HepG2 (cell line): ENCODE results near the gene XRN1. TPM values are rescaled to one million over a fixed set of nuclear protein-coding genes. Genes with fewer than 3 reads are reported as not detected.

Experiments used
- DR1 ChIP-seq: sonication (generic); formaldehyde crosslinking; IDR thresholded peaks from 2 replicates; pipeline ENCODE4 v1.8.0; 2021; ENCODE audit warnings: mild to moderate bottlenecking, missing genetic modification reagents, inconsistent platforms
- GMEB1 ChIP-seq: sonication (generic); formaldehyde crosslinking; IDR thresholded peaks from 2 replicates; pipeline ENCODE4 v1.5.1; 2020; ENCODE audit warnings: missing genetic modification reagents, mild to moderate bottlenecking, borderline replicate concordance
- KDM5B ChIP-seq: sonication (generic); formaldehyde crosslinking; IDR thresholded peaks from 2 replicates; pipeline ENCODE4 v1.4.0; 2020; ENCODE audit warnings: missing genetic modification reagents, mild to moderate bottlenecking, borderline replicate concordance
- KLF9 ChIP-seq: IDR thresholded peaks from 2 replicates; pipeline ENCODE4 v1.6.1; 2016; ENCODE audit warnings: low read depth
- MXI1 ChIP-seq: IDR thresholded peaks from 3 replicates; pipeline ENCODE4 v1.6.1; 2012; ENCODE audit warnings: low read depth, low read length, inconsistent platforms, borderline replicate concordance
- NFIB ChIP-seq: sonication (generic); formaldehyde crosslinking; IDR thresholded peaks from 2 replicates; pipeline ENCODE4 v1.9.0; 2021; ENCODE audit warnings: missing genetic modification reagents, mild to moderate bottlenecking, borderline replicate concordance
- NFRKB ChIP-seq: fragments of 450-650 bp; IDR thresholded peaks from 2 replicates; pipeline ENCODE4 v1.6.1; 2017
- PITX1 ChIP-seq: sonication (generic); formaldehyde crosslinking; IDR thresholded peaks from 2 replicates; pipeline ENCODE4 v1.5.1; 2020; ENCODE audit warnings: mild to moderate bottlenecking, missing genetic modification reagents
- POLR2AphosphoS5 ChIP-seq: IDR thresholded peaks from 2 replicates; pipeline ENCODE4 v1.6.1; 2012; ENCODE audit warnings: low read depth, low read length
- RXRA ChIP-seq: sonication (generic); formaldehyde crosslinking; IDR thresholded peaks from 2 replicates; pipeline ENCODE4 v1.5.1; 2020; ENCODE audit warnings: missing genetic modification reagents
- ZBTB20 ChIP-seq: sonication (generic); formaldehyde crosslinking; IDR thresholded peaks from 2 replicates; pipeline ENCODE4 v1.8.1; 2023; ENCODE audit warnings: missing genetic modification reagents, low read depth, mild to moderate bottlenecking, borderline replicate concordance
- ZMYM4 ChIP-seq: sonication (generic); formaldehyde crosslinking; IDR thresholded peaks from 2 replicates; pipeline ENCODE4 v1.8.1; 2023; ENCODE audit warnings: mild to moderate bottlenecking, missing genetic modification reagents
- ZNF225 ChIP-seq: sonication (generic); formaldehyde crosslinking; IDR thresholded peaks from 2 replicates; pipeline ENCODE4 v1.4.0; 2020; ENCODE audit warnings: mild to moderate bottlenecking, missing genetic modification reagents
- ZNF235 ChIP-seq: sonication (generic); formaldehyde crosslinking; IDR thresholded peaks from 2 replicates; pipeline ENCODE4 v1.8.1; 2023; ENCODE audit warnings: mild to moderate bottlenecking, missing genetic modification reagents, borderline replicate concordance
- ZNF253 ChIP-seq: sonication (generic); formaldehyde crosslinking; IDR thresholded peaks from 2 replicates; pipeline ENCODE4 v1.8.0; 2022; ENCODE audit warnings: mild to moderate bottlenecking, missing genetic modification reagents, borderline replicate concordance
- ZNF501 ChIP-seq: sonication (generic); formaldehyde crosslinking; IDR thresholded peaks from 2 replicates; pipeline ENCODE4 v1.5.1; 2020; ENCODE audit warnings: mild to moderate bottlenecking, moderate library complexity, missing genetic modification reagents
- ZNF546 ChIP-seq: sonication (generic); formaldehyde crosslinking; conservative IDR thresholded peaks from 2 replicates; pipeline ENCODE4 v1.8.1; 2023; ENCODE audit warnings: mild to moderate bottlenecking, missing genetic modification reagents
- ZNF550 ChIP-seq: sonication (generic); formaldehyde crosslinking; IDR thresholded peaks from 2 replicates; pipeline ENCODE4 v1.4.0; 2020; ENCODE audit warnings: mild to moderate bottlenecking, missing genetic modification reagents, borderline replicate concordance
- ZNF572 ChIP-seq: sonication (generic); formaldehyde crosslinking; IDR thresholded peaks from 2 replicates; pipeline ENCODE4 v1.5.1; 2020; ENCODE audit warnings: mild to moderate bottlenecking, missing genetic modification reagents
- ZNF766 ChIP-seq: sonication (generic); formaldehyde crosslinking; IDR thresholded peaks from 2 replicates; pipeline ENCODE4 v1.5.0; 2020; ENCODE audit warnings: missing genetic modification reagents, borderline replicate concordance
- ZNF83 ChIP-seq: sonication (generic); formaldehyde crosslinking; IDR thresholded peaks from 2 replicates; pipeline ENCODE4 v1.4.0; 2020; ENCODE audit warnings: missing genetic modification reagents, mild to moderate bottlenecking, borderline replicate concordance
- polyA plus RNA-seq, 8 experiments: library from polyadenylated mRNA; depleted of rRNA in 3 of 8; stranded (reverse) in 7 of 8; unstranded in 1 of 8; fragments of >200 nt; fragmentation: Illumina TruSeq in 4 of 8; extraction: Trizol in 4 of 8; gene quantifications; 2 replicates each; pipeline versions ENCODE4 v1.2.1 to v1.2.3, GENCODE V29; 2011 to 2016; ENCODE audit warnings: low read depth in 4 of 8, missing spikeins in 1 of 8, mixed read lengths in 1 of 8; ENCODE audit not compliant: insufficient read depth in 1 of 8
- total RNA-seq, 5 experiments: library from RNA; depleted of rRNA; stranded (reverse); fragments of >200 nt; fragmentation: Illumina TruSeq; extraction: Trizol; gene quantifications; 2 replicates each; pipeline ENCODE4 v1.2.3, GENCODE V29; 2016; ENCODE audit warnings: low read depth in 1 of 5
- TF ChIP-seq, protein P1 (sequence below): sonication (generic); formaldehyde crosslinking; IDR thresholded peaks from 2 replicates; pipeline ENCODE4 v1.4.0; 2020; ENCODE audit warnings: missing genetic modification reagents
- TF ChIP-seq, protein P2 (sequence below): IDR thresholded peaks from 2 replicates; pipeline ENCODE4 v1.6.1; 2016; ENCODE audit warnings: low read depth, control low read depth
- TF ChIP-seq, protein P3 (sequence below): sonication (generic); formaldehyde crosslinking; IDR thresholded peaks from 2 replicates; pipeline ENCODE4 v1.4.0; 2020; ENCODE audit warnings: missing genetic modification reagents
- TF ChIP-seq, protein P4 (sequence below): sonication (generic); formaldehyde crosslinking; IDR thresholded peaks from 2 replicates; pipeline ENCODE4 v1.4.0; 2020; ENCODE audit warnings: mild to moderate bottlenecking, missing genetic modification reagents

Gene XRN1
- total and polyA plus RNA-seq, 2 of the 13 experiments (the other 11 are each of a cell fraction or from before 2014, with no cell fraction given), result 13.2 to 13.3 TPM

GRCh38 chr3:142447301-142447851 lies 461 bp downstream of the XRN1 start (continued):
- TF ChIP-seq, protein P1, sequence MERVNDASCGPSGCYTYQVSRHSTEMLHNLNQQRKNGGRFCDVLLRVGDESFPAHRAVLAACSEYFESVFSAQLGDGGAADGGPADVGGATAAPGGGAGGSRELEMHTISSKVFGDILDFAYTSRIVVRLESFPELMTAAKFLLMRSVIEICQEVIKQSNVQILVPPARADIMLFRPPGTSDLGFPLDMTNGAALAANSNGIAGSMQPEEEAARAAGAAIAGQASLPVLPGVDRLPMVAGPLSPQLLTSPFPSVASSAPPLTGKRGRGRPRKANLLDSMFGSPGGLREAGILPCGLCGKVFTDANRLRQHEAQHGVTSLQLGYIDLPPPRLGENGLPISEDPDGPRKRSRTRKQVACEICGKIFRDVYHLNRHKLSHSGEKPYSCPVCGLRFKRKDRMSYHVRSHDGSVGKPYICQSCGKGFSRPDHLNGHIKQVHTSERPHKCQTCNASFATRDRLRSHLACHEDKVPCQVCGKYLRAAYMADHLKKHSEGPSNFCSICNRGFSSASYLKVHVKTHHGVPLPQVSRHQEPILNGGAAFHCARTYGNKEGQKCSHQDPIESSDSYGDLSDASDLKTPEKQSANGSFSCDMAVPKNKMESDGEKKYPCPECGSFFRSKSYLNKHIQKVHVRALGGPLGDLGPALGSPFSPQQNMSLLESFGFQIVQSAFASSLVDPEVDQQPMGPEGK (CRISPR knock-in tag), result peak; percentile 81
- peak; percentile 51; the same call in 1 of the 2 replicates for TF ChIP-seq ZNF766
- TF ChIP-seq DR1 (CRISPR knock-in tag), result no peak
- no peak for TF ChIP-seq ZNF546 (CRISPR knock-in tag)
- TF ChIP-seq, protein P2, sequence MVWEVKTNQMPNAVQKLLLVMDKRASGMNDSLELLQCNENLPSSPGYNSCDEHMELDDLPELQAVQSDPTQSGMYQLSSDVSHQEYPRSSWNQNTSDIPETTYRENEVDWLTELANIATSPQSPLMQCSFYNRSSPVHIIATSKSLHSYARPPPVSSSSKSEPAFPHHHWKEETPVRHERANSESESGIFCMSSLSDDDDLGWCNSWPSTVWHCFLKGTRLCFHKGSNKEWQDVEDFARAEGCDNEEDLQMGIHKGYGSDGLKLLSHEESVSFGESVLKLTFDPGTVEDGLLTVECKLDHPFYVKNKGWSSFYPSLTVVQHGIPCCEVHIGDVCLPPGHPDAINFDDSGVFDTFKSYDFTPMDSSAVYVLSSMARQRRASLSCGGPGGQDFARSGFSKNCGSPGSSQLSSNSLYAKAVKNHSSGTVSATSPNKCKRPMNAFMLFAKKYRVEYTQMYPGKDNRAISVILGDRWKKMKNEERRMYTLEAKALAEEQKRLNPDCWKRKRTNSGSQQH (CRISPR knock-in tag), result peak; percentile 53; the same call in 1 of the 2 replicates
- no peak for TF ChIP-seq ZNF225 (CRISPR knock-in tag)
- no peak for TF ChIP-seq MXI1
- TF ChIP-seq ZNF572 (CRISPR knock-in tag), result no peak
- TF ChIP-seq NFIB (CRISPR knock-in tag), result no peak
- TF ChIP-seq PITX1 (CRISPR knock-in tag), result peak; percentile 58; the same call in 1 of the 2 replicates
- TF ChIP-seq ZBTB20 (CRISPR knock-in tag), result 0 out of 2 replicates have a peak, but pooled peaks have one; percentile 12
- no peak for TF ChIP-seq GMEB1 (CRISPR knock-in tag)
- 0 out of 2 replicates have a peak, but pooled peaks have one; percentile 19 for TF ChIP-seq ZNF235 (CRISPR knock-in tag)
- TF ChIP-seq, protein P3, sequence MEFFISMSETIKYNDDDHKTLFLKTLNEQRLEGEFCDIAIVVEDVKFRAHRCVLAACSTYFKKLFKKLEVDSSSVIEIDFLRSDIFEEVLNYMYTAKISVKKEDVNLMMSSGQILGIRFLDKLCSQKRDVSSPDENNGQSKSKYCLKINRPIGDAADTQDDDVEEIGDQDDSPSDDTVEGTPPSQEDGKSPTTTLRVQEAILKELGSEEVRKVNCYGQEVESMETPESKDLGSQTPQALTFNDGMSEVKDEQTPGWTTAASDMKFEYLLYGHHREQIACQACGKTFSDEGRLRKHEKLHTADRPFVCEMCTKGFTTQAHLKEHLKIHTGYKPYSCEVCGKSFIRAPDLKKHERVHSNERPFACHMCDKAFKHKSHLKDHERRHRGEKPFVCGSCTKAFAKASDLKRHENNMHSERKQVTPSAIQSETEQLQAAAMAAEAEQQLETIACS (CRISPR knock-in tag), result no peak
- no peak for TF ChIP-seq ZNF550 (CRISPR knock-in tag)
- TF ChIP-seq ZNF253 (CRISPR knock-in tag), result no peak
- TF ChIP-seq, protein P4, sequence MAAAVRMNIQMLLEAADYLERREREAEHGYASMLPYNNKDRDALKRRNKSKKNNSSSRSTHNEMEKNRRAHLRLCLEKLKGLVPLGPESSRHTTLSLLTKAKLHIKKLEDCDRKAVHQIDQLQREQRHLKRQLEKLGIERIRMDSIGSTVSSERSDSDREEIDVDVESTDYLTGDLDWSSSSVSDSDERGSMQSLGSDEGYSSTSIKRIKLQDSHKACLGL (CRISPR knock-in tag), result peak; percentile 47; the same call in 1 of the 2 replicates
- no peak for TF ChIP-seq NFRKB
- no peak for TF ChIP-seq ZMYM4 (CRISPR knock-in tag)
- TF ChIP-seq ZNF83 (CRISPR knock-in tag), result no peak
- 0 out of 2 replicates have a peak, but pooled peaks have one; percentile 15 for TF ChIP-seq RXRA
- 0 out of 2 replicates have a peak, but pooled peaks have one; percentile 55 for TF ChIP-seq ZNF501 (CRISPR knock-in tag)
- TF ChIP-seq KDM5B (CRISPR knock-in tag), result peak; percentile 77; the same call in 1 of the 2 replicates
- TF ChIP-seq POLR2AphosphoS5, result no peak
- no peak for TF ChIP-seq KLF9 (CRISPR knock-in tag)
